ENCODE results near the gene SNX6.
"Not testable (repeated sequence)": the region's sequence is repeated elsewhere in the genome, so short reads cannot be mapped to it uniquely, and the experiment has no call there.

GRCh38 chr14:34547136-34547520 is 82.8 kb downstream of the SNX6 start:
- TF ChIP-seq POLR2A (IDR thresholded peaks at IDR 0.05; ENCODE audit: low read depth); CTCF (IDR thresholded peaks at IDR 0.05); EP300 (IDR thresholded peaks at IDR 0.05): not testable (repeated sequence)
